Kidney (tissue), 14 donors: Measurements from ENCODE around the gene PLCH1. TPM values are rescaled to one million over a fixed set of nuclear protein-coding genes. Genes with fewer than 3 reads are reported as not detected.
"Not testable (repeated sequence)": the region's sequence is repeated elsewhere in the genome, so short reads cannot be mapped to it uniquely, and the experiment has no call there.

Experiments
- DNase-seq, 5 donors: peaks; one replicate each; pipeline ENCODE4 v3.0.0-alpha.2; 2013 to 2020
- FAIRE-seq: peaks from 2 replicates; lab custom pipeline; 2012; peaks lifted over from hg19 to GRCh38; lab: Jason Lieb, UNC
- H3K27ac ChIP-seq, 2 donors: one replicate each; pipeline ENCODE4 v1.7.0; 2013; ENCODE audit warnings: low read depth in 2 of 2, low read length in 2 of 2, inconsistent platforms in 1 of 2
- H3K27me3 ChIP-seq: one replicate; pipeline ENCODE4 v1.7.1; 2013; ENCODE audit warnings: low read length, inconsistent platforms; ENCODE audit not compliant: control insufficient read depth, insufficient read depth
- H3K36me3 ChIP-seq, 3 donors: one replicate each; pipeline versions ENCODE4 v1.7.0 to v1.7.1; 2013; ENCODE audit warnings: low read length in 3 of 3, control low read depth in 1 of 3, inconsistent platforms in 1 of 3; ENCODE audit not compliant: insufficient read depth in 3 of 3, control insufficient read depth in 2 of 3
- H3K4me1 ChIP-seq, 3 donors: one replicate each; pipeline versions ENCODE4 v1.7.0 to v1.7.1; 2013; ENCODE audit warnings: low read length in 3 of 3, inconsistent platforms in 1 of 3, low read depth in 1 of 3; ENCODE audit not compliant: control insufficient read depth in 2 of 3, insufficient read depth in 2 of 3
- H3K4me3 ChIP-seq, 3 donors: one replicate each; pipeline versions ENCODE4 v1.7.0 to v1.8.1; 2013; ENCODE audit warnings: low read length in 3 of 3, control low read depth in 1 of 3, inconsistent platforms in 1 of 3
- H3K9ac ChIP-seq, 3 donors: one replicate each; pipeline versions ENCODE4 v1.7.0 to v1.7.1; 2013; ENCODE audit warnings: low read length in 3 of 3, control low read depth in 1 of 3, inconsistent platforms in 1 of 3
- H3K9me3 ChIP-seq, 3 donors: one replicate each; pipeline versions ENCODE4 v1.7.0 to v1.7.1; 2013; ENCODE audit warnings: low read length in 3 of 3, control low read depth in 1 of 3, inconsistent platforms in 1 of 3; ENCODE audit not compliant: control insufficient read depth in 2 of 3, insufficient read depth in 1 of 3
- CTCF ChIP-seq: IDR thresholded peaks from 3 replicates; pipeline ENCODE4 v1.5.1; 2012; ENCODE audit warnings: mild to moderate bottlenecking, moderate library complexity, borderline replicate concordance; ENCODE audit not compliant: insufficient read depth; ENCODE audit errors: extremely low read depth
- intact Hi-C: fragments of 100-400 bp; cut with DNase I; formaldehyde crosslinking; loops from one replicate; pipeline ENCODE4 v1.11.1; 2022
- polyA plus RNA-seq: library from polyadenylated mRNA; stranded (reverse); fragments of 350-450 nt; fragmentation: Illumina TruSeq; extraction: RNeasy Lipid Tissue Mini Kit (QIAGEN cat#74804); gene quantifications from one replicate; pipeline ENCODE4 v1.2.3, GENCODE V29; 2014; ENCODE audit warnings: low read depth, low replicate concordance; ENCODE audit not compliant: insufficient read depth
- total RNA-seq: library from RNA; stranded (reverse); fragmentation: NEBNext Ultra II Directional; extraction: Animal tissue kit (Norgen Biotek cat#: 25700); gene quantifications from one replicate; pipeline ENCODE4 v1.2.1, GENCODE V29; 2021
- donor health status: control.
- donor health status: control.
- donor health status: control.
- donor health status: control.
- donor health status: control.
- donor health status: DM: yes; HTN: yes; CAD: no.
- donor health status: Normal renal cell carcinoma (clear cell type).

The PLCH1 gene
- total and polyA plus RNA-seq, 2 donors from 2014 or later, result 1.6 to 9.6 TPM

- no peak overlapping the region for H3K4me3 ChIP-seq
- no peak overlapping the region for H3K9ac ChIP-seq
- no peak overlapping the region for H3K27ac ChIP-seq
- FAIRE-seq (no peak), DNase-seq (no peak)
- no peaks in the 10 kb centered on the region for H3K27me3 ChIP-seq
- no peaks in the 10 kb centered on the region for H3K4me1 ChIP-seq
- H3K36me3 ChIP-seq, result no peaks in the 10 kb centered on the region
- H3K9me3 ChIP-seq, result peaks cover 0 to 7% (median 0%) of the 10 kb centered on the region in 3 donors
- intact Hi-C loops, result no loop called here
- no peak for TF ChIP-seq CTCF
Observed at GRCh38 chr3:155619118-155619915, 125.6 kb downstream of the PLCH1 start.

- H3K9me3 ChIP-seq, result peaks cover 0 to 7% (median 0%) of the 10 kb centered on the region in 3 donors
Observed at GRCh38 chr3:155618543-155618942, 126.3 kb downstream of the PLCH1 start.

GRCh38 chr3:155617346-155617925 lies 127.4 kb downstream of the PLCH1 start:
- DNase-seq, result no peak
- intact Hi-C loops, result no loop called here
- FAIRE-seq, result no peak

More at GRCh38 chr3:155618543-155618942, 126.3 kb downstream of the PLCH1 start:
- FAIRE-seq, result no peak
- H3K9ac ChIP-seq, result no peak overlapping the region
- no peaks in the 10 kb centered on the region for H3K36me3 ChIP-seq
- H3K4me3 ChIP-seq, result no peak overlapping the region
- no peak for TF ChIP-seq CTCF
- no peaks in the 10 kb centered on the region for H3K27me3 ChIP-seq
- DNase-seq, result no peak
- intact Hi-C loops, result no loop called here
- no peak overlapping the region for H3K27ac ChIP-seq
- H3K4me1 ChIP-seq, result no peaks in the 10 kb centered on the region

GRCh38 chr3:155615141-155615540 lies 129.7 kb downstream of the PLCH1 start:
- FAIRE-seq, H3K27ac ChIP-seq, intact Hi-C loops, DNase-seq, H3K4me1 ChIP-seq, H3K27me3 ChIP-seq, H3K36me3 ChIP-seq, H3K4me3 ChIP-seq, H3K9me3 ChIP-seq, H3K9ac ChIP-seq: not testable (repeated sequence)

More at GRCh38 chr3:155617346-155617925, 127.4 kb downstream of the PLCH1 start:
- H3K9ac ChIP-seq, result no peak overlapping the region
- no peak overlapping the region for H3K4me3 ChIP-seq
- no peaks in the 10 kb centered on the region for H3K27me3 ChIP-seq
- peaks cover 0 to 7% (median 0%) of the 10 kb centered on the region in 3 donors for H3K9me3 ChIP-seq
- H3K4me1 ChIP-seq, result no peaks in the 10 kb centered on the region
- no peak for TF ChIP-seq CTCF
- no peaks in the 10 kb centered on the region for H3K36me3 ChIP-seq
- H3K27ac ChIP-seq, result no peak overlapping the region

GRCh38 chr3:155614410-155614809 lies 130.5 kb downstream of the PLCH1 start:
- H3K27me3 ChIP-seq, H3K27ac ChIP-seq, H3K9me3 ChIP-seq, H3K4me3 ChIP-seq, H3K36me3 ChIP-seq, DNase-seq, H3K9ac ChIP-seq, FAIRE-seq, intact Hi-C loops, H3K4me1 ChIP-seq: not testable (repeated sequence)
